Epithelial cell of esophagus (primary cell): ENCODE results near the gene TARBP2.

Source experiments
- DNase-seq: peaks from one replicate; pipeline ENCODE4 v3.0.0; 2010; ENCODE audit warnings: low read depth
- H3K4me3 ChIP-seq: 2 replicates; pipeline ENCODE4 v1.5.1; 2011; ENCODE audit warnings: mild to moderate bottlenecking, low read length, control low read depth
- CTCF ChIP-seq: IDR thresholded peaks from 2 replicates; pipeline ENCODE4 v1.5.1; 2011; ENCODE audit warnings: low read depth, mild to moderate bottlenecking, low read length, control low read depth, inconsistent platforms; ENCODE audit not compliant: insufficient read depth; ENCODE audit errors: missing control alignments

TARBP2 gene

GRCh38 chr12:53459097-53459496, 42.0 kb upstream of the TARBP2 start:
- DNase-seq: no peak
- no peak overlapping the region for H3K4me3 ChIP-seq
- TF ChIP-seq CTCF: no peak

- TF ChIP-seq CTCF: no peak
- DNase-seq: no peak
- H3K4me3 ChIP-seq: no peak overlapping the region
Observed at GRCh38 chr12:53461059-53461458, 40.0 kb upstream of the TARBP2 start.

GRCh38 chr12:53461591-53461990, 39.5 kb upstream of the TARBP2 start:
- H3K4me3 ChIP-seq: no peak overlapping the region
- no peak for TF ChIP-seq CTCF
- DNase-seq: no peak

GRCh38 chr12:53462935-53463334, 38.1 kb upstream of the TARBP2 start:
- no peak overlapping the region for H3K4me3 ChIP-seq
- no peak for TF ChIP-seq CTCF
- DNase-seq: no peak

GRCh38 chr12:53463802-53464560, 37.1 kb upstream of the TARBP2 start:
- DNase-seq: no peak
- no peak overlapping the region for H3K4me3 ChIP-seq
- no peak for TF ChIP-seq CTCF

- no peak overlapping the region for H3K4me3 ChIP-seq
- DNase-seq: no peak
- no peak for TF ChIP-seq CTCF
Observed at GRCh38 chr12:53464685-53465418, 36.2 kb upstream of the TARBP2 start.
